ENCODE results near the gene CDHR3.

Gene CDHR3

DNA sequence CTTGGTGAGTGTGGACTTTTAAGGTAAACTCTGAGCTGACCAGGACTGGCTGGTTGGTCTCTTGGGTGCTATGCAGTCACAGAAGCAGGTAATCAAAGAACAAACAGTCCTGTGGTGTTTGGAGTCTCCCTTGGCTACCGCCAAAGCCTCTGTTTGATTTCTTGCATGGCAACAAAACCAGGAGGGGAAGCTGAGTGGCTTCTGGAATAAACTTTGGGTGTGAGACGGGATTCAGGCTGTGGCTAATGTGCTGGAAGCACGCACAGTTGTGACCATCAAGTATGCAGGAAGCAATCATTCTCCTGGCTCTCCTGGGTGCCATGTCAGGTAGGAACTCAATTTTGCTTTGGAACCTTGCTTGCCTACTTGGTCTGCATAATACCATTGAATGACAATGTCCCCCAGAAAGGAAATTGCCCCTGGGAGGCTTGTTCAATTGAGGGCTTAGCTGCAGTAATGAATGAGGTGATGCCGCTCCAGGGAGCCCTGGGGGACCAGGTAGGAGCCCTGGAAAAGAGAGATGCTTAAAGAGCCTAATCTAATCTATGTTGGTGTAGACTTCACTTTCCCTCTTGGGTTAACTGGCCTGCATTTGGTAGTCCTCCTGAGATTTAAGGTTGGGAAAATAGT lies at the start of gene CDHR3:
TSS of gene CDHR3 (plus strand) at position 227 of the 630 bp plus-strand sequence. CDS start at position 282, 55 bp downstream.
- TF ChIP-seq GATA2 (IDR thresholded peaks at IDR 0.05; ENCODE audit: low read depth, low read length) (no peak), GATA3 (IDR thresholded peaks at IDR 0.05; ENCODE audit: low read depth, low read length) (no peak)

- no peak for TF ChIP-seq GATA2 (IDR thresholded peaks at IDR 0.05; ENCODE audit: low read depth, low read length)
- no peak for TF ChIP-seq GATA3 (IDR thresholded peaks at IDR 0.05; ENCODE audit: low read depth, low read length)
Measured at GRCh38 chr7:105913947-105914346, 49.1 kb upstream of the CDHR3 start.

DNA sequence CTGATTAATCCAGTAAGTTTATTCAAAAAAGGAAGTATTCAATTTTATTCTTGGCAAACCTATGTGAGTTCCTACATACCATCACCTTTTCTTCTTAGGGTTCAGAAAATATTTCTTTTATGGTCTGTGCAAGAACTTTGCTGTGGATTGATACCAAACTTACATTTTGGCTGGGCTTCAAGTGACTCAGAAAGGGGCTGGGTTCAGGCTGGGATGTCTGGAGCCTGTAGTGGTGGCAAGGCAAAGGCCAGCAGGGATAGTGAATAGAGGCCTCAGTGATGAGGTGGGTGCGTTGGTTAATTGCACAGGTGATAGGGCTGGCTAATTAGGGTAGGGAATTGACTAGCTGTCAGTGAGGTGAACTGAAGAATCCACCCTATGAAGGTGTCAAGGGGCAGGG lies 46.5 kb upstream of the CDHR3 start:
- TF ChIP-seq GATA3 (IDR thresholded peaks at IDR 0.05; ENCODE audit: low read depth, low read length): no peak
- TF ChIP-seq GATA2 (IDR thresholded peaks at IDR 0.05; ENCODE audit: low read depth, low read length): no peak

- no peak for TF ChIP-seq GATA3 (IDR thresholded peaks at IDR 0.05; ENCODE audit: low read depth, low read length)
- TF ChIP-seq GATA2 (IDR thresholded peaks at IDR 0.05; ENCODE audit: low read depth, low read length): no peak
Measured at GRCh38 chr7:105917659-105918058, 45.4 kb upstream of the CDHR3 start.

DNA sequence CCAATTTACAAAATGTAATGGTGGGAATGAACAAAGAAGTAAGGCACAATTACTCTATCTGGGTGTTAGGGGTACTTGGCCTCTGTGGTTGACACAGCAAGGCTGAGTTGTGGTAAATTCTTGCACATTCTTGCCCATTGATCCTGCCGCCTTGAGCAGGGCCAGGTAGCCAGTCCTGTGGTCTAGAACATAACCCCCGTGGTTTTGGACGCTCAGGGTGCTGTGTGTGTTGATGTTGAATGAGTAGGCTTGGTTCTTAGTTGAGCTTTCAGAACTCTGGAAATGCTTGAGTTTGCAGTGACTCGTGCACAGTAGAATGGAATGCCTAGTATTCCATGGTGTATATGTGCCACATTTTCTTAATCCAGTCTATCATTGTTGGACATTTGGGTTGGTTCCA lies 42.3 kb upstream of the CDHR3 start:
- no peak for TF ChIP-seq GATA2 (IDR thresholded peaks at IDR 0.05; ENCODE audit: low read depth, low read length)
- no peak for TF ChIP-seq GATA3 (IDR thresholded peaks at IDR 0.05; ENCODE audit: low read depth, low read length)

DNA sequence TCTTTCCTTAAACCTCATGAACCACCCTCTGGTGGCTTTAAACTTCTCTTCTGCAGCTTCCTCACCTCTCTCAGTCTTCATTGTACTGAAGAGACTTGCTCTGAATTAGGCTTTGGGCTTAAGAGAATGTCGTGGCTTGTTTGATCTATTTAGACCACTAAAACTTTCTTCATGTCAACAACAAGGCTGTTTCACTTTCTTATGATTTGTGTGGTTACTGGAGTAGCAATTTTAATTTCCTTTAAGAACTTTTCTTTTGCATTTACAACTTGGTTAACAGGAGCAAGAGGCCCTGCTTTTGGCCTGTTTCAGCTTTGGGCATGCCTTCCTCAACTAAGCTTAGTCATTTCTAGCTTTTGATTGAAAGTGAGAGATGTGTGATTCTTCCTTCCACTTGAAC lies 38.1 kb upstream of the CDHR3 start:
- TF ChIP-seq GATA2 (IDR thresholded peaks at IDR 0.05; ENCODE audit: low read depth, low read length) (no peak), GATA3 (IDR thresholded peaks at IDR 0.05; ENCODE audit: low read depth, low read length) (no peak)

- no peak for TF ChIP-seq GATA2 (IDR thresholded peaks at IDR 0.05; ENCODE audit: low read depth, low read length)
- TF ChIP-seq GATA3 (IDR thresholded peaks at IDR 0.05; ENCODE audit: low read depth, low read length): no peak
Measured at GRCh38 chr7:105926131-105926530, 36.9 kb upstream of the CDHR3 start.

GRCh38 chr7:105931179-105931578 lies 31.9 kb upstream of the CDHR3 start:
- TF ChIP-seq GATA3 (IDR thresholded peaks at IDR 0.05; ENCODE audit: low read depth, low read length) (no peak), GATA2 (IDR thresholded peaks at IDR 0.05; ENCODE audit: low read depth, low read length) (no peak)

DNA sequence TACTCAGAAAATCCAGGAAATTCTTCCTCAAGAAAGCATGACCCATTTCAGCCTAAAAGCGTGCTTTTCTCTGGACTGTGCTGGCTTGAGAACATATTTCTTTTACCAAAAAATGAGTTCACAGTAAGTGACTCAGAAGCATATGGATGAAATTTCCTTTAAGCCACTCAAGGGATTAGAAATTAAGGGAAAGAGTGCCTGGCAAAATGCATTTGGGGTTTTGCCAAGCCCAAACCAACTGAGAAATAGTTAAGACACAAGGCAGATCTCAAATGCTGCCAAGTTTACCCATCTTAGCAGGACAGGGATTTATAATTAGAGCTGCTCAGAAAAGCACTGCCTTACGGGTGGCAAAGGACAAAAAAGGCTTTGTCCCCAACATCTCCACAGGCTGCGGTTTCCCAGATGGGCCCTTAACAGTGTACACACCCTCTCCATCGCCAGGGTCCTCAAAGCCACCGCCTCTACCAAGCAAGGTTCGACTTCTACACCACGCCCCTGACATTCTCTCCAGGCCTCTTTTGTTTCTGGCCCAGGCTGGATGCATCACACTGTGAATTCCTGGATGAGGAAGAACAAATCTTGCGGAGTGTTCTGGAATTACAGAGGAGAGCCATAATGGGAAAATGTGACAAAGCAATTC lies 30.1 kb upstream of the CDHR3 start:
- TF ChIP-seq GATA3 (IDR thresholded peaks at IDR 0.05; ENCODE audit: low read depth, low read length): no peak
- no peak for TF ChIP-seq GATA2 (IDR thresholded peaks at IDR 0.05; ENCODE audit: low read depth, low read length)

DNA sequence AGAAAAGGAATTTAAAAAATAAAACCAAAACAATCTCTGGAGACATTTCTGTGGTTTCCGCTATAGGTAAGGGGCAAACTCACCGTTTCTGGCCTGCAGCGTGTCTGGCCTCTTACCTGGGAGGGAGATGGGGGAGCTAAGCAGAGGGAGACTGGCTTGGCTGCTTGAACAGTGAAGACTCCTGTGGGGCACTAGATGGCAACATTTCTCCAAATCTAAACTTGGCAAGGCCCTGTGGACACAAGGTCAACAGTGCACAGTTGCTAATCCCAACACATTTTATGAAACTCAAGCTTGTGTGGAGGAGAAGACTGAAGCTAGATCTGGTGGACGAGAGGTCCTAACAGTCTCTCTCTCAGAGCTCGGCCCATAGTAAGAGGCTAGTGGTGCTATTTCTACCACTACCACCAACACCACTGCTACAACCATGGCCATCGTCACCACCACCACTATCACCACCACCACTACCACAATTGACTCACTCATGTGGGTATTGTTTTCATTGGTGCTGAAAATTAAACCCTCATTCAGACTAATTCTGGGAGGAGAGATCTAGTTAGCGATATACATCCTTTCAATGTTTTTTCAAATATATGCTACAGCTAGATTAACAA lies 28.4 kb upstream of the CDHR3 start:
- TF ChIP-seq GATA3 (IDR thresholded peaks at IDR 0.05; ENCODE audit: low read depth, low read length): no peak
- TF ChIP-seq GATA2 (IDR thresholded peaks at IDR 0.05; ENCODE audit: low read depth, low read length): no peak

DNA sequence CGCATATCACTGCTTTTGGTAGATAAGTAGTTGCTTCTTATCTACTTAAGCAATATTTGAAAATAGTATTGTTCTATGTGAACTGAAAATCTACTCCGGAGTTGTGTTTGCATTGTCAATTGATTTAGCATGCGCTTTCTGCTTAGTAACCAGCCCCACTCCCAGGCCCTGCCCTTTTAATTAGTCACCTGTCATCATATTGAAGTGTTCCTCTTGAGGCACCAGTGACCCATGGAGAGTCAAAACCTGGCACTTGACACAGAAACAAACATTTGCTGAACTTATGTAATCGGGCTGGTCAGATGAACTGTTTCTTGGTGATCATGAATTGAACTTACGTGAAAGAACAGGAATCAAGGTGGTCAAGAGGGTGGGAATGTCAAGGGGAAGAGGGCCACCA lies 27.8 kb upstream of the CDHR3 start:
- TF ChIP-seq GATA3 (IDR thresholded peaks at IDR 0.05; ENCODE audit: low read depth, low read length): no peak
- TF ChIP-seq GATA2 (IDR thresholded peaks at IDR 0.05; ENCODE audit: low read depth, low read length): no peak

- TF ChIP-seq GATA2 (IDR thresholded peaks at IDR 0.05; ENCODE audit: low read depth, low read length): no peak
- TF ChIP-seq GATA3 (IDR thresholded peaks at IDR 0.05; ENCODE audit: low read depth, low read length): no peak
Measured at GRCh38 chr7:105937411-105937810, 25.7 kb upstream of the CDHR3 start.

DNA sequence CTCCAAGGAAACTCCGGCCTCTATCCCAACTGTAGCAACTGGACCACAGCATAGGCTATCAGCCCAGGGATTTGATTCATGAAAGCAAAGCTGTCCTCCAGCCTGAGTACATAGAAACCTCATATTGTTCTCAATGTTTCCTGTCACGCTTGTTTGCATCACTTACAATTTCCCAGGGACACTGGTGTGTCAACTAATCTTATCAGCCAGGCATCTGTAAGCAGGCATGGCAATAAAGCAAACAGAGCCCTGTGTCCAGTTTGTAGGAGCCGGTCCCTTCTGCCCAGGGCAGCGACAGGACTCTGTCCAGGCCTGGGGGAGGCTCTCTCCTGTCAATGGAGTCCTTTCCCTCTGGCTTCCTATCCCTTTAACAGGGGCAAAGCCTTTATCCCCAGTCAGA lies 23.0 kb upstream of the CDHR3 start:
- TF ChIP-seq GATA2 (IDR thresholded peaks at IDR 0.05; ENCODE audit: low read depth, low read length) (peak; percentile 99), GATA3 (IDR thresholded peaks at IDR 0.05; ENCODE audit: low read depth, low read length) (peak; percentile 97)

GRCh38 chr7:105941596-105941995 lies 21.5 kb upstream of the CDHR3 start:
- TF ChIP-seq GATA3 (IDR thresholded peaks at IDR 0.05; ENCODE audit: low read depth, low read length) (no peak), GATA2 (IDR thresholded peaks at IDR 0.05; ENCODE audit: low read depth, low read length) (no peak)

DNA sequence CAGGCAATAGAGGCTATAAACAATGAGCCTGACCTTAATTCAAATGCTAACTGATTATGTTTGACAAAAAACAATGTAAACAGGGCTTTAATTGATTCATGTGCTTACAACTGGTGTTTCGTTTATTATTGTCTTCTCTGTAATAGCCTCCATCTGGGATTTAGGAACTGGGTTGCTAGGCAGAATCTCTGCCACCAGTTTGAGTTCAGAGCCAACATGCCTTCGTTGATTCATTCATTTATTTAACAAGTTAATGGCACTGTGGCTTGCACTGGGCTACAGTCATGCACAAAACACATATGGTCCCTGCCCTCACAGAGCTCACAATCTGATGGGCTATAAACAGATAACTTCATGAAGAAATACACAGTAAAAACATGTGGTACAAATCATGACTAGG lies 19.6 kb upstream of the CDHR3 start:
- TF ChIP-seq GATA2 (IDR thresholded peaks at IDR 0.05; ENCODE audit: low read depth, low read length): no peak
- TF ChIP-seq GATA3 (IDR thresholded peaks at IDR 0.05; ENCODE audit: low read depth, low read length): no peak
